GM12874 (cell line): ENCODE data around the gene SMARCD3.

Experiments
- TF ChIP-seq, protein P1 (sequence below): IDR thresholded peaks from 2 replicates; pipeline ENCODE4 v1.5.1; 2011; ENCODE audit warnings: low read depth, mild to moderate bottlenecking, control low read depth, low read length, moderate library complexity; ENCODE audit not compliant: insufficient read depth

SMARCD3 gene

GRCh38 chr7:151205730-151206129, 42.8 kb downstream of the SMARCD3 start:
- TF ChIP-seq, protein P1, sequence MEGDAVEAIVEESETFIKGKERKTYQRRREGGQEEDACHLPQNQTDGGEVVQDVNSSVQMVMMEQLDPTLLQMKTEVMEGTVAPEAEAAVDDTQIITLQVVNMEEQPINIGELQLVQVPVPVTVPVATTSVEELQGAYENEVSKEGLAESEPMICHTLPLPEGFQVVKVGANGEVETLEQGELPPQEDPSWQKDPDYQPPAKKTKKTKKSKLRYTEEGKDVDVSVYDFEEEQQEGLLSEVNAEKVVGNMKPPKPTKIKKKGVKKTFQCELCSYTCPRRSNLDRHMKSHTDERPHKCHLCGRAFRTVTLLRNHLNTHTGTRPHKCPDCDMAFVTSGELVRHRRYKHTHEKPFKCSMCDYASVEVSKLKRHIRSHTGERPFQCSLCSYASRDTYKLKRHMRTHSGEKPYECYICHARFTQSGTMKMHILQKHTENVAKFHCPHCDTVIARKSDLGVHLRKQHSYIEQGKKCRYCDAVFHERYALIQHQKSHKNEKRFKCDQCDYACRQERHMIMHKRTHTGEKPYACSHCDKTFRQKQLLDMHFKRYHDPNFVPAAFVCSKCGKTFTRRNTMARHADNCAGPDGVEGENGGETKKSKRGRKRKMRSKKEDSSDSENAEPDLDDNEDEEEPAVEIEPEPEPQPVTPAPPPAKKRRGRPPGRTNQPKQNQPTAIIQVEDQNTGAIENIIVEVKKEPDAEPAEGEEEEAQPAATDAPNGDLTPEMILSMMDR, result no peak

- TF ChIP-seq, protein P1, result no peak
These were observed 44.0 kb downstream of the SMARCD3 start for GRCh38 chr7:151204383-151205032.

- TF ChIP-seq, protein P1, result no peak
These were observed 45.7 kb downstream of the SMARCD3 start for GRCh38 chr7:151202836-151203235.

DNA sequence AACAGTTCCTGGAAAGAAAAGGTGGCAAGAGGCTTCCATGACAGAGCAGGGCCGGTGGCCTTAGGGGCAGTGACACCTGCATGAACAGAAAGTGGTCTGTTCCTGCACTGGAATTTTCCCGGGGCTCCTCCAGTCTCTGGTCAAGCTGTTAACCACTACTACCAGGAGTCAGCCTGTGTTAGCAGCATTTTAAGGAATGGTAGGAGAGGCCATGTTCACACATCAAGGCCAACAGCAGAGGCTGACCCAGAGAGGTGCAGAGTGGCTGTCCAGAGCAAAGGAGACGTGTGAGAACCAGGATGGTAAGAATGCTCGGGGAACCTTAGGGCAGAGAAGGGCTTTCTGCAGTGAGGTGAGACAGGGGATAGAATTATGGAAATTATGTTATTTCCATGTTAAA, 46.7 kb downstream of the SMARCD3 start:
- TF ChIP-seq, protein P1, result no peak

GRCh38 chr7:151201344-151201743, 47.1 kb downstream of the SMARCD3 start:
- TF ChIP-seq, protein P1, result no peak

DNA sequence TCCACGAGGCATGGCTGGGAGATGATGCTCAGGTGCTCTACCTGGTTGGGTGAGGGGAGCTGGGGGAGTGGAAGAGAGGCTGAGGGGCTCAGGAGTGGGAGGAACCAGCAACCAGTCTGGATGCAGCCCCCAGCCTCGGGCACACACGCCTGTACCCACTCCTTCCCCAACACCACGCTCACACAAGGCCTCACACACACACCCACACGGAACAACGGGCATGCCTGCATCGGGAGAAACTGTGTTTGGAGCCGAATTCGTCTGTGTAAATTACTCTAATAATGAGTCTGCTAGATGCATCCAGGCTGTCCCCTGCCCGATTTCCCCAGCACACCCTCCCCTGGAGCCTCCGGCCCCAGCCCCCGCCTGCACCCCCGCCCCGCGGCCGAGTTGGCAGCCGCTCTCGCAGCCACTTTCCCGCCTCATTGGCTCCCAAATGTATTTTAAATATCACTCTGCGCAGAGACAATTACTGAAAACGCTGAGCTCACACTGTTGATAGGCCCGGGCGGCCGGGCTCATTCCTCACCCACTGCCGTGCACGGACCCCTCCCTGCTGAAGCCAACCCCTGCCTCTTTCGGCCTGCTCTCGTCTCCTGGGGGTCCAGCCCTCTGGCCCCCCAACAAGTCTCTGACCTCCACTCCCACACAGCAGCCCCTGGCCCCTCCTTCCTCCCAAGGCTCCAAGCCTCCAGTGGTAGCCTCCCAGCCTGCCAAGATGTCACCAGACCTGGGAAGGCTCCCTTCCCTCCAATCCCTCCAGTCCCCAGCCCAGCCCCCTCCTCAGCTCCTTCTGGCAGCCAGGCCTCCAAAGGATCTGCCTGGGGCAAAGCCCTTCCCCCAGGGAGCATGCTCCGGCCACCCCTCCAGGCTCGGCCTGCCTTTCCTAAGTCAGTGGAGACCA, 49.3 kb downstream of the SMARCD3 start:
- TF ChIP-seq, protein P1, result no peak

- TF ChIP-seq, protein P1, result no peak
These were observed 50.6 kb downstream of the SMARCD3 start for GRCh38 chr7:151197932-151198331.
